ENCODE data around the gene ARHGAP27. TPM values are rescaled to one million over a fixed set of nuclear protein-coding genes. Genes with fewer than 3 reads are reported as not detected.
"Not testable (repeated sequence)": the region's sequence is repeated elsewhere in the genome, so short reads cannot be mapped to it uniquely, and the experiment has no call there.

Gene ARHGAP27
- 1.5 TPM for polyA plus RNA-seq (2013, experiment 1 of 2)
- 1.4 TPM for polyA plus RNA-seq (2013, experiment 2 of 2)

- Histone ChIP-seq H3K4me2 (ENCODE audit: insufficient read depth, low read length, poor library complexity, severe bottlenecking) (peak within 1 kb of the TSS; percentile 99), H3K36me3 (replicated peaks in 1 of 2; ENCODE audit: control insufficient read depth in 2 of 2, insufficient read depth in 2 of 2, low read length in 2 of 2) (no peaks in the 10 kb centered on the region), H2AK5ac (ENCODE audit: low read depth, low read length) (peak within 1 kb of the TSS; percentile 88), H4K8ac (ENCODE audit: low read depth, low read length) (no peak within 1 kb of the TSS), H4K91ac (ENCODE audit: low read depth, low read length, poor library complexity) (no peak within 1 kb of the TSS), H3K4ac (ENCODE audit: low read length) (no peak within 1 kb of the TSS), H2BK120ac (ENCODE audit: low read depth, low read length) (no peak within 1 kb of the TSS), H3K4me3 (ENCODE audit: low read length in 2 of 2) (peak within 1 kb of the TSS; percentile 52 to 78), H3K27me3 (ENCODE audit: control insufficient read depth in 3 of 3, insufficient read depth in 3 of 3, low read depth in 1 of 3, low read length in 3 of 3) (peaks cover 34 to 50% (median 41%) of the 10 kb centered on the region in 3 experiments), H3K4me1 (ENCODE audit: control insufficient read depth in 2 of 2, insufficient read depth in 1 of 2, low read depth in 1 of 2, low read length in 2 of 2) (peaks cover 5 to 17% of the 10 kb centered on the region in 2 donors), H3K9ac (ENCODE audit: low read depth, low read length, poor library complexity) (peak within 1 kb of the TSS; percentile 90), H2BK5ac (ENCODE audit: low read length) (no peak within 1 kb of the TSS), H3K14ac (ENCODE audit: low read length) (no peak within 1 kb of the TSS), H2AFZ (ENCODE audit: low read length) (peak within 1 kb of the TSS; percentile 92), H3K9me3 (replicated peaks in 1 of 2; ENCODE audit: control insufficient read depth in 2 of 2, insufficient read depth in 1 of 2, low read depth in 1 of 2, low read length in 2 of 2) (peaks cover 0 to 2% of the 10 kb centered on the region in 2 donors), H3K18ac (ENCODE audit: low read length) (peak within 1 kb of the TSS; percentile 92), H2BK15ac (ENCODE audit: low read length) (no peak within 1 kb of the TSS), H3K27ac (replicated peaks; ENCODE audit: low read length) (no peak within 1 kb of the TSS), H2BK12ac (ENCODE audit: low read length) (no peak within 1 kb of the TSS), H3K23ac (ENCODE audit: low read depth, low read length, poor library complexity) (peak within 1 kb of the TSS; percentile 65), H3K79me1 (ENCODE audit: low read depth, low read length) (no peaks in the 10 kb centered on the region)
- DNase-seq (ENCODE audit: low spot score), result no peak
- no CpG with 5 or more reads among the region's 66 CpGs for WGBS, 2 donors (ENCODE audit: extremely low coverage in 2 of 2, insufficient read length in 2 of 2, insufficient replicate concordance in 1 of 2)
Measured at GRCh38 chr17:45432405-45433158, at the start of gene ARHGAP27. ARHGAP27 (minus strand) TSS chr17:45432870; CDS start chr17:45430279, 2,591 bp downstream.

DNA sequence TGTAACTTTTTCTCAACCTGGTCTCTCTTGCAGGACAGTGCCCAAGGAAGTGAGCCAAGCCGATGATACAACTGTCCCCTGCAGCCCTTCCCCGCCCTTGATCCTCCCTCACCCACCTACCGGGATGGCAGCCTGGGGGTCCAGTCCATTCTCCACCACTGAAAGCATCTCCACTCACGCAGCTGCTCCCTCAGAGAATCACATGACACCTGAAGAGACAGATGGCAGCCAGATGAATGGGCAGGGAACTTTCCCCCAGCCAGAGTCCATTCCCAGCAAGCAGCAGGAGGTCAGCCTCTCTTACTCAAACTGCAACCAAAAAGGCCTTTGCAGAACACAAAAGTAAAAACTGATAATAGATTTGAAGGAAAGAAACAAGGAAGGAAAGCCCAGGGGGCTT is 49.6 kb upstream of the ARHGAP27 start:
- H4K91ac ChIP-seq (ENCODE audit: low read depth, low read length, poor library complexity); H3K9ac ChIP-seq (ENCODE audit: low read depth, low read length, poor library complexity); H2BK5ac ChIP-seq (ENCODE audit: low read length); H3K18ac ChIP-seq (ENCODE audit: low read length); DNase-seq (ENCODE audit: low spot score); H3K23ac ChIP-seq (ENCODE audit: low read depth, low read length, poor library complexity); H3K27ac ChIP-seq (replicated peaks; ENCODE audit: low read length); H3K4me3 ChIP-seq (ENCODE audit: low read length in 2 of 2); H2BK15ac ChIP-seq (ENCODE audit: low read length); H2BK12ac ChIP-seq (ENCODE audit: low read length); H3K4me1 ChIP-seq (ENCODE audit: control insufficient read depth in 2 of 2, insufficient read depth in 1 of 2, low read depth in 1 of 2, low read length in 2 of 2); H2AFZ ChIP-seq (ENCODE audit: low read length); H3K27me3 ChIP-seq (ENCODE audit: control insufficient read depth in 3 of 3, insufficient read depth in 3 of 3, low read depth in 1 of 3, low read length in 3 of 3); H3K79me1 ChIP-seq (ENCODE audit: low read depth, low read length); H3K36me3 ChIP-seq (replicated peaks in 1 of 2; ENCODE audit: control insufficient read depth in 2 of 2, insufficient read depth in 2 of 2, low read length in 2 of 2); H3K4ac ChIP-seq (ENCODE audit: low read length); H2BK120ac ChIP-seq (ENCODE audit: low read depth, low read length); H3K14ac ChIP-seq (ENCODE audit: low read length); H4K8ac ChIP-seq (ENCODE audit: low read depth, low read length); H3K9me3 ChIP-seq (replicated peaks in 1 of 2; ENCODE audit: control insufficient read depth in 2 of 2, insufficient read depth in 1 of 2, low read depth in 1 of 2, low read length in 2 of 2); H2AK5ac ChIP-seq (ENCODE audit: low read depth, low read length): not testable (repeated sequence)
- H3K4me2 ChIP-seq (ENCODE audit: insufficient read depth, low read length, poor library complexity, severe bottlenecking), result peak overlapping the region; percentile 11
- WGBS, 2 donors (ENCODE audit: extremely low coverage in 2 of 2, insufficient read length in 2 of 2, insufficient replicate concordance in 1 of 2), result no CpG with 5 or more reads among the region's 4 CpGs

GRCh38 chr17:45475436-45475835 is 42.8 kb upstream of the ARHGAP27 start:
- H3K27ac ChIP-seq (replicated peaks; ENCODE audit: low read length); H3K18ac ChIP-seq (ENCODE audit: low read length); H2BK5ac ChIP-seq (ENCODE audit: low read length); H3K36me3 ChIP-seq (replicated peaks in 1 of 2; ENCODE audit: control insufficient read depth in 2 of 2, insufficient read depth in 2 of 2, low read length in 2 of 2); H2BK120ac ChIP-seq (ENCODE audit: low read depth, low read length); H3K14ac ChIP-seq (ENCODE audit: low read length); DNase-seq (ENCODE audit: low spot score); H2AK5ac ChIP-seq (ENCODE audit: low read depth, low read length); H3K4me3 ChIP-seq (ENCODE audit: low read length in 2 of 2); H3K9me3 ChIP-seq (replicated peaks in 1 of 2; ENCODE audit: control insufficient read depth in 2 of 2, insufficient read depth in 1 of 2, low read depth in 1 of 2, low read length in 2 of 2); H3K27me3 ChIP-seq (ENCODE audit: control insufficient read depth in 3 of 3, insufficient read depth in 3 of 3, low read depth in 1 of 3, low read length in 3 of 3); H3K23ac ChIP-seq (ENCODE audit: low read depth, low read length, poor library complexity); H3K4me1 ChIP-seq (ENCODE audit: control insufficient read depth in 2 of 2, insufficient read depth in 1 of 2, low read depth in 1 of 2, low read length in 2 of 2); H2BK12ac ChIP-seq (ENCODE audit: low read length); H2AFZ ChIP-seq (ENCODE audit: low read length); H3K4me2 ChIP-seq (ENCODE audit: insufficient read depth, low read length, poor library complexity, severe bottlenecking); H3K79me1 ChIP-seq (ENCODE audit: low read depth, low read length); H3K9ac ChIP-seq (ENCODE audit: low read depth, low read length, poor library complexity); H4K91ac ChIP-seq (ENCODE audit: low read depth, low read length, poor library complexity); H2BK15ac ChIP-seq (ENCODE audit: low read length); H4K8ac ChIP-seq (ENCODE audit: low read depth, low read length); H3K4ac ChIP-seq (ENCODE audit: low read length): not testable (repeated sequence)
- no CpG with 5 or more reads among the region's 14 CpGs for WGBS, 2 donors (ENCODE audit: extremely low coverage in 2 of 2, insufficient read length in 2 of 2, insufficient replicate concordance in 1 of 2)

GRCh38 chr17:45472249-45472648 is 39.6 kb upstream of the ARHGAP27 start:
- H2AK5ac ChIP-seq (ENCODE audit: low read depth, low read length); H3K4me3 ChIP-seq (ENCODE audit: low read length in 2 of 2); H4K91ac ChIP-seq (ENCODE audit: low read depth, low read length, poor library complexity); H2BK12ac ChIP-seq (ENCODE audit: low read length); H3K4ac ChIP-seq (ENCODE audit: low read length); H3K27me3 ChIP-seq (ENCODE audit: control insufficient read depth in 3 of 3, insufficient read depth in 3 of 3, low read depth in 1 of 3, low read length in 3 of 3); H3K36me3 ChIP-seq (replicated peaks in 1 of 2; ENCODE audit: control insufficient read depth in 2 of 2, insufficient read depth in 2 of 2, low read length in 2 of 2); DNase-seq (ENCODE audit: low spot score); H3K27ac ChIP-seq (replicated peaks; ENCODE audit: low read length); H2BK120ac ChIP-seq (ENCODE audit: low read depth, low read length); H3K18ac ChIP-seq (ENCODE audit: low read length); H3K23ac ChIP-seq (ENCODE audit: low read depth, low read length, poor library complexity); H3K14ac ChIP-seq (ENCODE audit: low read length); H3K79me1 ChIP-seq (ENCODE audit: low read depth, low read length); H3K4me2 ChIP-seq (ENCODE audit: insufficient read depth, low read length, poor library complexity, severe bottlenecking); H2BK15ac ChIP-seq (ENCODE audit: low read length); H3K4me1 ChIP-seq (ENCODE audit: control insufficient read depth in 2 of 2, insufficient read depth in 1 of 2, low read depth in 1 of 2, low read length in 2 of 2); H4K8ac ChIP-seq (ENCODE audit: low read depth, low read length); H2BK5ac ChIP-seq (ENCODE audit: low read length); H3K9ac ChIP-seq (ENCODE audit: low read depth, low read length, poor library complexity); H3K9me3 ChIP-seq (replicated peaks in 1 of 2; ENCODE audit: control insufficient read depth in 2 of 2, insufficient read depth in 1 of 2, low read depth in 1 of 2, low read length in 2 of 2); H2AFZ ChIP-seq (ENCODE audit: low read length): not testable (repeated sequence)
- WGBS, 2 donors (ENCODE audit: extremely low coverage in 2 of 2, insufficient read length in 2 of 2, insufficient replicate concordance in 1 of 2), result no CpG with 5 or more reads among the region's 3 CpGs

Measured in neuronal stem cell (in vitro differentiated cells).